Keratinocyte (primary cell): Measurements from ENCODE around the gene SH3PXD2B. TPM values are rescaled to one million over a fixed set of nuclear protein-coding genes. Genes with fewer than 3 reads are reported as not detected.

ENCODE experiments used
- DNase-seq: peaks from one replicate; pipeline ENCODE4 v3.0.0-alpha.2; 2011; ENCODE audit warnings: low read depth, missing footprints, low spot score
- FAIRE-seq: peaks from 2 replicates; lab custom pipeline; 2011; peaks lifted over from hg19 to GRCh38; lab: Jason Lieb, UNC
- H2AFZ ChIP-seq: 2 replicates; pipeline ENCODE4 v1.6.0; 2012; ENCODE audit warnings: low read length, control low read depth, inconsistent platforms; ENCODE audit not compliant: control insufficient read depth
- H3K27ac ChIP-seq: 2 replicates; pipeline ENCODE4 v1.5.1; 2011; ENCODE audit warnings: low read length; ENCODE audit not compliant: control insufficient read depth, insufficient read depth
- H3K27me3 ChIP-seq: 3 replicates; pipeline ENCODE4 v1.6.0; 2011; ENCODE audit warnings: low read length; ENCODE audit not compliant: control insufficient read depth, insufficient read depth; ENCODE audit errors: extremely low read depth
- H3K36me3 ChIP-seq, 2 experiments: 2 replicates in 1 of 2; 3 replicates in 1 of 2; pipeline ENCODE4 v1.5.1; 2011; ENCODE audit warnings: low read length in 2 of 2, mild to moderate bottlenecking in 1 of 2; ENCODE audit not compliant: control insufficient read depth in 2 of 2, insufficient read depth in 2 of 2; ENCODE audit errors: extremely low read depth in 1 of 2
- H3K4me1 ChIP-seq: 3 replicates; pipeline ENCODE4 v1.5.1; 2011; ENCODE audit warnings: low read length; ENCODE audit not compliant: control insufficient read depth, insufficient read depth; ENCODE audit errors: extremely low read depth
- H3K4me2 ChIP-seq: 3 replicates; pipeline ENCODE4 v1.6.0; 2011; ENCODE audit warnings: low read depth, low read length; ENCODE audit not compliant: control insufficient read depth, insufficient read depth; ENCODE audit errors: extremely low read depth
- H3K4me3 ChIP-seq, 3 experiments: fragments of 200-600 bp in 1 of 3; sonication (generic) in 1 of 3; 2 replicates in 2 of 3; 3 replicates in 1 of 3; pipeline ENCODE4 v1.5.1; 2011 to 2016; ENCODE audit warnings: low read length in 3 of 3, mild to moderate bottlenecking in 3 of 3, control low read depth in 2 of 3, inconsistent platforms in 1 of 3, low read depth in 1 of 3, mixed read lengths in 1 of 3, mixed run types in 1 of 3, moderate library complexity in 1 of 3; ENCODE audit not compliant: control insufficient read depth in 2 of 3, insufficient read depth in 2 of 3; ENCODE audit errors: extremely low read depth in 1 of 3
- H3K79me2 ChIP-seq: 2 replicates; pipeline ENCODE4 v1.6.0; 2012; ENCODE audit warnings: low read length; ENCODE audit not compliant: control insufficient read depth, insufficient read depth
- H3K9ac ChIP-seq: 3 replicates; pipeline ENCODE4 v1.6.0; 2011; ENCODE audit warnings: low read length; ENCODE audit not compliant: control insufficient read depth, insufficient read depth; ENCODE audit errors: extremely low read depth
- H3K9me1 ChIP-seq: 3 replicates; pipeline ENCODE4 v1.6.0; 2011; ENCODE audit warnings: low read length; ENCODE audit not compliant: control insufficient read depth, insufficient read depth; ENCODE audit errors: extremely low read depth
- H3K9me3 ChIP-seq: 2 replicates; pipeline ENCODE4 v1.5.1; 2012; ENCODE audit warnings: low read depth, low read length; ENCODE audit not compliant: control insufficient read depth
- H4K20me1 ChIP-seq: 3 replicates; pipeline ENCODE4 v1.6.0; 2011; ENCODE audit warnings: low read length; ENCODE audit not compliant: control insufficient read depth, insufficient read depth; ENCODE audit errors: extremely low read depth
- CTCF ChIP-seq, 3 experiments: IDR thresholded peaks in 1 of 3; conservative IDR thresholded peaks in 1 of 3; optimal IDR thresholded peaks in 1 of 3; 2 replicates in 2 of 3; 3 replicates in 1 of 3; pipeline versions ENCODE3 to v1.5.1; 2011; ENCODE audit warnings: low read length in 3 of 3, mild to moderate bottlenecking in 3 of 3, moderate library complexity in 2 of 3, control low read depth in 1 of 3, inconsistent platforms in 1 of 3; ENCODE audit not compliant: insufficient read depth in 2 of 3; ENCODE audit errors: extremely low read depth in 1 of 3
- EZH2 ChIP-seq: IDR thresholded peaks from one replicate; pipeline ENCODE4 v1.6.1; 2012; ENCODE audit warnings: inconsistent platforms, mild to moderate bottlenecking, low read length, moderate library complexity
- dilution Hi-C: fragments of 300-500 bp; cut with MboI; formaldehyde crosslinking; loops from one replicate; pipeline ENCODE4 v1.7.0; 2020; ENCODE audit warnings: low sequenced_read_pairs; ENCODE audit not compliant: extremely low pct_ligation_motif_present
- polyA plus RNA-seq, 5 experiments: library from polyadenylated mRNA; depleted of rRNA in 3 of 5; stranded (reverse) in 3 of 5; stranded (forward) in 1 of 5; unstranded in 1 of 5; fragments of >200 nt; gene quantifications; 1 replicate in 1 of 5; 2 replicates in 3 of 5; 3 replicates in 1 of 5; pipeline versions ENCODE4 v1.2.1 to v1.2.3, GENCODE V29; 2011 to 2012; ENCODE audit warnings: missing spikeins in 2 of 5, low read depth in 1 of 5, low replicate concordance in 1 of 5

Gene SH3PXD2B
- polyA plus RNA-seq, 1 donor (not counting 4 experiments of a cell fraction or from before 2014, with no cell fraction given): 17.3 TPM

DNA sequence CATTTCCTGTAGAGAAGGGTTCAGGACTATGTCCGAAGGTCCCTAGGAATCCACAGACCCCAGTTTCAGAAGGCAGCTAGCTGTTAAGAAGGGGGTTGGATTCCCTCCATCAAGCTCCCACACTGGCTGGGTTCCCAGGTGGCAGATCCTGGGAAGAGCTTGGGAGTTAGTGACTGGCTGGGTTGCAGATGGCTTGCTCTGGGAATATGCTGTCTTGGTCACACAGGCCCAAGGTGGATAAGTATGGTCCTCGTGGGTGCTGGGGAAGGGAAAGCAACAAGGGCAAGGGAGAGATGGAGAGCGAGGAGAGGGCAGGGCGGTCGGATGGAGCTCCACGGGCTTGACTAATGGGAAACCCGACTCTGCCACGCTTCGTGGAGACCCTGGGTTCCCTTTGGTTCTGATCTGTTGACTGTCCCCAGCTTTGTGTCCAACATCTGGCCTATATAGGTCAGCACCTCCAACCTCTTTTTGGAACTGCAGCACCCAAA lies 17.4 kb downstream of the SH3PXD2B start:
- H4K20me1 ChIP-seq: peaks cover 19% of the 10 kb centered on the region
- TF ChIP-seq EZH2 (no peak), CTCF (optimal IDR thresholded peaks at IDR 0.05 in 1 of 3, IDR thresholded peaks at IDR 0.05 in 1 of 3, conservative IDR thresholded peaks at IDR 0.05 in 1 of 3; ENCODE audit: extremely low read depth in 1 of 3, insufficient read depth in 2 of 3, low read length in 3 of 3) (no peak)
- H3K9me3 ChIP-seq: no peaks in the 10 kb centered on the region
- no peak overlapping the region for H3K4me3 ChIP-seq
- no peak for FAIRE-seq
- H3K27ac ChIP-seq: no peak overlapping the region
- no peak overlapping the region for H2AFZ ChIP-seq
- peaks cover 15% of the 10 kb centered on the region for H3K79me2 ChIP-seq
- peaks cover 0 to 9% of the 10 kb centered on the region in 2 experiments for H3K36me3 ChIP-seq
- dilution Hi-C loops: no loop called here
- no peak for DNase-seq
- no peaks in the 10 kb centered on the region for H3K9me1 ChIP-seq
- no peaks in the 10 kb centered on the region for H3K27me3 ChIP-seq
- H3K4me2 ChIP-seq: no peak overlapping the region
- no peak overlapping the region for H3K9ac ChIP-seq
- H3K4me1 ChIP-seq: peaks cover 7% of the 10 kb centered on the region

- H3K9ac ChIP-seq: no peak overlapping the region
- peaks cover 9% of the 10 kb centered on the region for H3K79me2 ChIP-seq
- H3K4me1 ChIP-seq: peaks cover 7% of the 10 kb centered on the region
- H3K4me2 ChIP-seq: no peak overlapping the region
- TF ChIP-seq CTCF (optimal IDR thresholded peaks at IDR 0.05 in 1 of 3, IDR thresholded peaks at IDR 0.05 in 1 of 3, conservative IDR thresholded peaks at IDR 0.05 in 1 of 3; ENCODE audit: extremely low read depth in 1 of 3, insufficient read depth in 2 of 3, low read length in 3 of 3) (no peak), EZH2 (no peak)
- peaks cover 14% of the 10 kb centered on the region for H4K20me1 ChIP-seq
- H3K9me3 ChIP-seq: no peaks in the 10 kb centered on the region
- no peak overlapping the region for H2AFZ ChIP-seq
- FAIRE-seq (no peak), DNase-seq (no peak)
- H3K27ac ChIP-seq: no peak overlapping the region
- H3K27me3 ChIP-seq: no peaks in the 10 kb centered on the region
- no peaks in the 10 kb centered on the region for H3K9me1 ChIP-seq
- no peak overlapping the region for H3K4me3 ChIP-seq
- dilution Hi-C loops: no loop called here
- H3K36me3 ChIP-seq: peaks cover 0 to 9% of the 10 kb centered on the region in 2 experiments
These were observed 18.0 kb downstream of the SH3PXD2B start for GRCh38 chr5:172436078-172436878.
